PC-9 (cell line): Measurements from ENCODE around the gene SPATA16.

Experiments used
- EZH2 ChIP-seq: fragments of 200-600 bp; sonication (generic); IDR thresholded peaks from 2 replicates; pipeline ENCODE4 v1.8.0; 2017; ENCODE audit warnings: antibody characterized with exemption, low read depth
- TF ChIP-seq, protein P1 (sequence below): fragments of 200-600 bp; sonication (generic); conservative IDR thresholded peaks from 2 replicates; pipeline ENCODE4 v1.6.1; 2017; ENCODE audit warnings: mixed run types, antibody characterized with exemption, mild to moderate bottlenecking, moderate library complexity

GRCh38 chr3:173089283-173089682 is 51.8 kb downstream of the SPATA16 start:
- no peak for TF ChIP-seq EZH2
- TF ChIP-seq, protein P1, sequence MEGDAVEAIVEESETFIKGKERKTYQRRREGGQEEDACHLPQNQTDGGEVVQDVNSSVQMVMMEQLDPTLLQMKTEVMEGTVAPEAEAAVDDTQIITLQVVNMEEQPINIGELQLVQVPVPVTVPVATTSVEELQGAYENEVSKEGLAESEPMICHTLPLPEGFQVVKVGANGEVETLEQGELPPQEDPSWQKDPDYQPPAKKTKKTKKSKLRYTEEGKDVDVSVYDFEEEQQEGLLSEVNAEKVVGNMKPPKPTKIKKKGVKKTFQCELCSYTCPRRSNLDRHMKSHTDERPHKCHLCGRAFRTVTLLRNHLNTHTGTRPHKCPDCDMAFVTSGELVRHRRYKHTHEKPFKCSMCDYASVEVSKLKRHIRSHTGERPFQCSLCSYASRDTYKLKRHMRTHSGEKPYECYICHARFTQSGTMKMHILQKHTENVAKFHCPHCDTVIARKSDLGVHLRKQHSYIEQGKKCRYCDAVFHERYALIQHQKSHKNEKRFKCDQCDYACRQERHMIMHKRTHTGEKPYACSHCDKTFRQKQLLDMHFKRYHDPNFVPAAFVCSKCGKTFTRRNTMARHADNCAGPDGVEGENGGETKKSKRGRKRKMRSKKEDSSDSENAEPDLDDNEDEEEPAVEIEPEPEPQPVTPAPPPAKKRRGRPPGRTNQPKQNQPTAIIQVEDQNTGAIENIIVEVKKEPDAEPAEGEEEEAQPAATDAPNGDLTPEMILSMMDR = no peak
